A673 (cell line): ENCODE data around the gene IFNL2.
"Not testable (repeated sequence)": the region's sequence is repeated elsewhere in the genome, so short reads cannot be mapped to it uniquely, and the experiment has no call there.

Source experiments
- EZH2 ChIP-seq: fragments of 200-600 bp; sonication (generic); IDR thresholded peaks from 2 replicates; pipeline ENCODE4 v1.6.1; 2017; ENCODE audit warnings: borderline replicate concordance, low read depth, mild to moderate bottlenecking, mixed read lengths, antibody characterized with exemption, low read length; ENCODE audit not compliant: poor library complexity, severe bottlenecking
- TF ChIP-seq, protein P1 (sequence below): fragments of 300-800, 200-600 bp; sonication (generic); conservative IDR thresholded peaks from 2 replicates; pipeline ENCODE4 v1.5.1; 2017; ENCODE audit warnings: low read depth, mild to moderate bottlenecking, antibody characterized with exemption, low read length, moderate library complexity, mixed read lengths

GRCh38 chr19:39268531-39269223 is 481 bp downstream of the IFNL2 start:
- TF ChIP-seq, protein P1, sequence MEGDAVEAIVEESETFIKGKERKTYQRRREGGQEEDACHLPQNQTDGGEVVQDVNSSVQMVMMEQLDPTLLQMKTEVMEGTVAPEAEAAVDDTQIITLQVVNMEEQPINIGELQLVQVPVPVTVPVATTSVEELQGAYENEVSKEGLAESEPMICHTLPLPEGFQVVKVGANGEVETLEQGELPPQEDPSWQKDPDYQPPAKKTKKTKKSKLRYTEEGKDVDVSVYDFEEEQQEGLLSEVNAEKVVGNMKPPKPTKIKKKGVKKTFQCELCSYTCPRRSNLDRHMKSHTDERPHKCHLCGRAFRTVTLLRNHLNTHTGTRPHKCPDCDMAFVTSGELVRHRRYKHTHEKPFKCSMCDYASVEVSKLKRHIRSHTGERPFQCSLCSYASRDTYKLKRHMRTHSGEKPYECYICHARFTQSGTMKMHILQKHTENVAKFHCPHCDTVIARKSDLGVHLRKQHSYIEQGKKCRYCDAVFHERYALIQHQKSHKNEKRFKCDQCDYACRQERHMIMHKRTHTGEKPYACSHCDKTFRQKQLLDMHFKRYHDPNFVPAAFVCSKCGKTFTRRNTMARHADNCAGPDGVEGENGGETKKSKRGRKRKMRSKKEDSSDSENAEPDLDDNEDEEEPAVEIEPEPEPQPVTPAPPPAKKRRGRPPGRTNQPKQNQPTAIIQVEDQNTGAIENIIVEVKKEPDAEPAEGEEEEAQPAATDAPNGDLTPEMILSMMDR = not testable (repeated sequence)
- not testable (repeated sequence) for TF ChIP-seq EZH2
